Hindlimb muscle (tissue), 1 donor: ENCODE measurements around the gene COL28A1. TPM values are rescaled to one million over a fixed set of nuclear protein-coding genes. Genes with fewer than 3 reads are reported as not detected.
"Not testable (repeated sequence)": the region's sequence is repeated elsewhere in the genome, so short reads cannot be mapped to it uniquely, and the experiment has no call there.

Source experiments
- DNase-seq: peaks from one replicate; pipeline ENCODE4 v3.0.0-alpha.2; 2013
- polyA plus RNA-seq: library from polyadenylated mRNA; unstranded; fragments of 120-200 nt; gene quantifications from one replicate; pipeline ENCODE4 v1.2.1, GENCODE V29; 2013; ENCODE audit not compliant: insufficient read length

The COL28A1 gene
- polyA plus RNA-seq, 1 donor, result 1.1 TPM

GRCh38 chr7:7561591-7561990 lies 25.9 kb upstream of the COL28A1 start:
- DNase-seq, result not testable (repeated sequence)

- no peak for DNase-seq
These were observed 21.6 kb upstream of the COL28A1 start for GRCh38 chr7:7557252-7557651.

GRCh38 chr7:7556852-7557251 lies 21.2 kb upstream of the COL28A1 start:
- no peak for DNase-seq

GRCh38 chr7:7554649-7555575 lies 19.2 kb upstream of the COL28A1 start:
- no peak for DNase-seq

GRCh38 chr7:7554021-7554432 lies 18.4 kb upstream of the COL28A1 start:
- no peak for DNase-seq

- DNase-seq, result no peak
These were observed 17.7 kb upstream of the COL28A1 start for GRCh38 chr7:7553386-7553785.

- no peak for DNase-seq
These were observed 16.5 kb upstream of the COL28A1 start for GRCh38 chr7:7552199-7552598.

- no peak for DNase-seq
These were observed 15.0 kb upstream of the COL28A1 start for GRCh38 chr7:7550663-7551062.

GRCh38 chr7:7548407-7548806 lies 12.7 kb upstream of the COL28A1 start:
- no peak for DNase-seq

- DNase-seq, result no peak
These were observed 6.7 kb upstream of the COL28A1 start for GRCh38 chr7:7542251-7542835.

GRCh38 chr7:7539711-7540110 lies 4.0 kb upstream of the COL28A1 start:
- DNase-seq, result no peak

GRCh38 chr7:7539152-7539551 lies 3.5 kb upstream of the COL28A1 start:
- no peak for DNase-seq

GRCh38 chr7:7537711-7538110 lies 2.0 kb upstream of the COL28A1 start:
- DNase-seq, result no peak

GRCh38 chr7:7536396-7537019 lies 835 bp upstream of the COL28A1 start:
- no peak for DNase-seq

GRCh38 chr7:7533831-7534430 lies 1.7 kb downstream of the COL28A1 start:
- peak; percentile 8 for DNase-seq

GRCh38 chr7:7529328-7529727 lies 6.3 kb downstream of the COL28A1 start:
- no peak for DNase-seq

- no peak for DNase-seq
These were observed 8.6 kb downstream of the COL28A1 start for GRCh38 chr7:7527047-7527446.

- DNase-seq, result no peak
These were observed 9.7 kb downstream of the COL28A1 start for GRCh38 chr7:7526006-7526405.

GRCh38 chr7:7524121-7524520 lies 11.6 kb downstream of the COL28A1 start:
- no peak for DNase-seq

GRCh38 chr7:7522421-7522820 lies 13.3 kb downstream of the COL28A1 start:
- DNase-seq, result no peak

GRCh38 chr7:7521259-7521658 lies 14.4 kb downstream of the COL28A1 start:
- no peak for DNase-seq

GRCh38 chr7:7519528-7519927 lies 16.1 kb downstream of the COL28A1 start:
- DNase-seq, result no peak

GRCh38 chr7:7519056-7519455 lies 16.6 kb downstream of the COL28A1 start:
- DNase-seq, result no peak
